ENCODE results near the gene EZH2.

The EZH2 gene

GRCh38 chr7:148803094-148803493, 81.0 kb downstream of the EZH2 start:
- no peak for DNase-seq

GRCh38 chr7:148802101-148802493, 82.0 kb downstream of the EZH2 start:
- DNase-seq: no peak

- DNase-seq: no peak
Observed at GRCh38 chr7:148800677-148801076, 83.4 kb downstream of the EZH2 start.

GRCh38 chr7:148799893-148800555, 84.1 kb downstream of the EZH2 start:
- no peak for DNase-seq

- no peak for DNase-seq
Observed at GRCh38 chr7:148796841-148797240, 87.2 kb downstream of the EZH2 start.

GRCh38 chr7:148794476-148794875, 89.6 kb downstream of the EZH2 start:
- DNase-seq: no peak

GRCh38 chr7:148793590-148793989, 90.5 kb downstream of the EZH2 start:
- DNase-seq: no peak

- DNase-seq: no peak
Observed at GRCh38 chr7:148791546-148791945, 92.5 kb downstream of the EZH2 start.

- DNase-seq: no peak
Observed at GRCh38 chr7:148790850-148791249, 93.2 kb downstream of the EZH2 start.

- DNase-seq: no peak
Observed at GRCh38 chr7:148790131-148790726, 93.9 kb downstream of the EZH2 start.

- DNase-seq: no peak
Observed at GRCh38 chr7:148789220-148789619, 94.9 kb downstream of the EZH2 start.

- no peak for DNase-seq
Observed at GRCh38 chr7:148787571-148788295, 96.4 kb downstream of the EZH2 start.

GRCh38 chr7:148783801-148784527, 100.1 kb downstream of the EZH2 start:
- DNase-seq: no peak

- DNase-seq: no peak
Observed at GRCh38 chr7:148782757-148783456, 101.2 kb downstream of the EZH2 start.

- no peak for DNase-seq
Observed at GRCh38 chr7:148774471-148774870, 109.6 kb downstream of the EZH2 start.

GRCh38 chr7:148773334-148773733, 110.8 kb downstream of the EZH2 start:
- peak; percentile 7 to 21 for DNase-seq

GRCh38 chr7:148772297-148773089, 111.6 kb downstream of the EZH2 start:
- peak; percentile 45 for DNase-seq

GRCh38 chr7:148770004-148770403, 114.1 kb downstream of the EZH2 start:
- no peak for DNase-seq

- DNase-seq: no peak
Observed at GRCh38 chr7:148763622-148764021, 120.5 kb downstream of the EZH2 start.

- DNase-seq: no peak
Observed at GRCh38 chr7:148761499-148762278, 122.4 kb downstream of the EZH2 start.
